PC-3 (cell line): ENCODE measurements around the gene SLCO3A1. TPM values are rescaled to one million over a fixed set of nuclear protein-coding genes. Genes with fewer than 3 reads are reported as not detected.

ENCODE experiments used
- ATAC-seq: fragments of 200-7000 bp; cut with Tn5 transposase; 2 replicates; pipeline ENCODE4 v1.9.1; 2020; ENCODE audit warnings: mild to moderate bottlenecking, moderate library complexity
- BruUV-seq: library from RNA; stranded (reverse); fragments of 400-500 nt; replicated peaks from 2 replicates; lab custom pipeline; 2021; lab: Mats Ljungman, UMichigan
- CTCF ChIA-PET: fragments of 300-600 bp; sonication (Branson Sonifier 250); formaldehyde crosslinking; loops from one replicate; lab custom pipeline; 2022; ENCODE audit warnings: antibody characterized with exemption; lab: Charles Lee
- POLR2A ChIA-PET: fragments of 300-600 bp; sonication (Branson Sonifier 250); formaldehyde crosslinking; loops from one replicate; lab custom pipeline; 2022; ENCODE audit warnings: antibody characterized with exemption; ENCODE audit not compliant: unreplicated experiment; lab: Charles Lee
- DNase-seq: peaks from one replicate; pipeline ENCODE4 v3.0.0-alpha.2; 2015
- H2AFZ ChIP-seq: fragments of 300-600 bp; sonication (generic); 2 replicates; pipeline ENCODE4 v1.6.0; 2016; ENCODE audit warnings: antibody characterized with exemption, low read length
- H3F3A ChIP-seq: fragments of 300-600 bp; sonication (generic); one replicate; pipeline ENCODE4 v1.6.0; 2017; ENCODE audit warnings: antibody characterized with exemption, low read length, control low read depth, mild to moderate bottlenecking; ENCODE audit not compliant: unreplicated experiment
- H3K27ac ChIP-seq: fragments of 300-600 bp; sonication (generic); 2 replicates; pipeline ENCODE4 v1.5.1; 2016; ENCODE audit warnings: mild to moderate bottlenecking, low read length
- H3K27me3 ChIP-seq: fragments of 300-600 bp; sonication (generic); 2 replicates; pipeline ENCODE4 v1.6.1; 2016; ENCODE audit warnings: low read length, mixed read lengths
- H3K36me3 ChIP-seq: fragments of 300-600 bp; sonication (generic); 2 replicates; pipeline ENCODE4 v1.6.1; 2016; ENCODE audit warnings: low read depth, mixed run types, low read length, mixed read lengths
- H3K4me1 ChIP-seq: fragments of 300-600 bp; sonication (generic); 2 replicates; pipeline ENCODE4 v1.5.1; 2016; ENCODE audit warnings: low read length; ENCODE audit not compliant: insufficient read depth
- H3K4me2 ChIP-seq: fragments of 300-600 bp; sonication (generic); 2 replicates; pipeline ENCODE4 v1.6.0; 2016; ENCODE audit warnings: low read length
- H3K4me3 ChIP-seq: fragments of 300-600 bp; sonication (generic); 2 replicates; pipeline ENCODE4 v1.5.1; 2016; ENCODE audit warnings: mild to moderate bottlenecking, low read length, mixed read lengths
- H3K79me2 ChIP-seq: fragments of 300-600 bp; sonication (generic); 2 replicates; pipeline ENCODE4 v1.6.1; 2017; ENCODE audit warnings: low read length, mixed read lengths
- H3K9ac ChIP-seq: fragments of 300-600 bp; sonication (generic); 2 replicates; pipeline ENCODE4 v1.6.0; 2016; ENCODE audit warnings: mild to moderate bottlenecking, low read length
- H3K9me2 ChIP-seq: fragments of 300-600 bp; sonication (generic); replicated peaks from 2 replicates; pipeline ENCODE4 v1.6.1; 2016; ENCODE audit warnings: mixed run types, low read length, mixed read lengths
- H3K9me3 ChIP-seq: fragments of 300-600 bp; sonication (generic); 2 replicates; pipeline ENCODE4 v1.6.1; 2016; ENCODE audit warnings: low read length, mixed read lengths
- H4K20me1 ChIP-seq: fragments of 300-600 bp; sonication (generic); 2 replicates; pipeline ENCODE4 v1.6.1; 2016; ENCODE audit warnings: low read length, mixed read lengths
- CTCF ChIP-seq: fragments of 300-600 bp; sonication (generic); conservative IDR thresholded peaks from 2 replicates; pipeline ENCODE4 v1.5.1; 2017; ENCODE audit warnings: antibody characterized with exemption, low read depth, mild to moderate bottlenecking, low read length
- EZH2 ChIP-seq: fragments of 300-600 bp; sonication (generic); IDR thresholded peaks from one replicate; pipeline ENCODE4 v1.6.1; 2017; ENCODE audit warnings: antibody characterized with exemption, mild to moderate bottlenecking, low read length; ENCODE audit not compliant: unreplicated experiment
- EZH2phosphoT487 ChIP-seq: fragments of 300-600 bp; sonication (generic); IDR thresholded peaks from 2 replicates; pipeline ENCODE4 v1.6.1; 2018; ENCODE audit warnings: mild to moderate bottlenecking, antibody characterized with exemption, low read length, borderline replicate concordance
- intact Hi-C: fragments of 100-400 bp; cut with micrococcal nuclease; formaldehyde crosslinking; loops from 2 replicates; pipeline ENCODE4 v1.9.0; 2023
- total RNA-seq: library from RNA; depleted of rRNA; stranded (reverse); fragments of >200 nt; gene quantifications from 2 replicates; pipeline ENCODE4 v1.2.3, GENCODE V29; 2014

The SLCO3A1 gene
- total RNA-seq, 1 experiment from 2014 or later, result 0.07 TPM

GRCh38 chr15:91909111-91909510 is 55.6 kb downstream of the SLCO3A1 start:
- no peak overlapping the region for H3K27ac ChIP-seq

GRCh38 chr15:91909574-91909973 is 56.1 kb downstream of the SLCO3A1 start:
- ChIA-PET CTCF (no interaction called here), POLR2A (no interaction called here)
- no peak for DNase-seq
- ATAC-seq, result no peak
- Histone ChIP-seq H3K79me2 (no peaks in the 10 kb centered on the region), H3K4me2 (no peak overlapping the region), H3K9ac (no peak overlapping the region), H4K20me1 (no peaks in the 10 kb centered on the region), H3K4me1 (no peaks in the 10 kb centered on the region), H3K27me3 (peaks cover 38% of the 10 kb centered on the region), H3K9me3 (no peaks in the 10 kb centered on the region), H3K27ac (no peak overlapping the region), H3F3A (no peaks in the 10 kb centered on the region), H3K4me3 (no peak overlapping the region), H2AFZ (no peak overlapping the region), H3K36me3 (no peaks in the 10 kb centered on the region), H3K9me2 (no peaks in the 10 kb centered on the region)
- intact Hi-C loops, result no loop called here
- no TSS peak for BruUV-seq
- TF ChIP-seq EZH2phosphoT487, result no peak
- TF ChIP-seq CTCF, result no peak
- no peak for TF ChIP-seq EZH2

More at GRCh38 chr15:91909111-91909510, 55.6 kb downstream of the SLCO3A1 start:
- Histone ChIP-seq H3F3A (no peaks in the 10 kb centered on the region), H3K9me3 (no peaks in the 10 kb centered on the region), H3K27me3 (peaks cover 39% of the 10 kb centered on the region), H3K4me3 (no peak overlapping the region), H3K79me2 (no peaks in the 10 kb centered on the region), H3K4me2 (no peak overlapping the region), H3K36me3 (no peaks in the 10 kb centered on the region), H2AFZ (no peak overlapping the region), H3K9me2 (no peaks in the 10 kb centered on the region), H3K4me1 (no peaks in the 10 kb centered on the region), H3K9ac (no peak overlapping the region), H4K20me1 (no peaks in the 10 kb centered on the region)
- CTCF ChIA-PET, result no interaction called here
- intact Hi-C loops, result no loop called here
- BruUV-seq, result no TSS peak
- ATAC-seq (no peak), DNase-seq (no peak)
- TF ChIP-seq EZH2phosphoT487, result no peak
- no peak for TF ChIP-seq EZH2
- TF ChIP-seq CTCF, result no peak
- POLR2A ChIA-PET, result no interaction called here

GRCh38 chr15:91911844-91912243 is 58.3 kb downstream of the SLCO3A1 start:
- H3K4me2 ChIP-seq, result no peak overlapping the region
- H2AFZ ChIP-seq, result no peak overlapping the region
- no peaks in the 10 kb centered on the region for H3K9me3 ChIP-seq
- TF ChIP-seq CTCF, result no peak
- no peak for TF ChIP-seq EZH2
- no peak for TF ChIP-seq EZH2phosphoT487
- intact Hi-C loops, result no loop called here
- no peaks in the 10 kb centered on the region for H3F3A ChIP-seq
- no peaks in the 10 kb centered on the region for H3K36me3 ChIP-seq
- H3K4me1 ChIP-seq, result no peaks in the 10 kb centered on the region
- BruUV-seq, result no TSS peak
- no peak overlapping the region for H3K27ac ChIP-seq
- ChIA-PET CTCF (no interaction called here), POLR2A (no interaction called here)
- peaks cover 45% of the 10 kb centered on the region for H3K27me3 ChIP-seq
- H3K9ac ChIP-seq, result no peak overlapping the region
- DNase-seq, result no peak
- no peaks in the 10 kb centered on the region for H3K9me2 ChIP-seq
- no peak overlapping the region for H3K4me3 ChIP-seq
- no peaks in the 10 kb centered on the region for H3K79me2 ChIP-seq
- no peak for ATAC-seq
- H4K20me1 ChIP-seq, result no peaks in the 10 kb centered on the region
